OCI-LY1 (cell line): ENCODE results near the gene HAUS8.

Experiments used
- CTCF ChIP-seq: fragments of 200-600 bp; sonication (generic), shearing (Covaris generic); IDR thresholded peaks from 2 replicates; pipeline ENCODE4 v1.5.1; 2017; ENCODE audit warnings: mild to moderate bottlenecking, antibody characterized with exemption, low read length, moderate library complexity, mixed read lengths
- EZH2 ChIP-seq: fragments of 200-600 bp; sonication (generic), shearing (Covaris generic); IDR thresholded peaks from 2 replicates; pipeline ENCODE4 v1.8.0; 2017; ENCODE audit warnings: borderline replicate concordance, mixed run types, mild to moderate bottlenecking, antibody characterized with exemption, low read length, moderate library complexity, mixed read lengths

- TF ChIP-seq CTCF (no peak), EZH2 (no peak)
Measured at GRCh38 chr19:17104679-17105078, 29.4 kb upstream of the HAUS8 start.
